Type B pancreatic cell (in vitro differentiated cells): ENCODE measurements around the gene MAP4K3. TPM values are rescaled to one million over a fixed set of nuclear protein-coding genes. Genes with fewer than 3 reads are reported as not detected.

Experiments used
- DNase-seq: peaks from one replicate; pipeline ENCODE4 v3.0.0; 2021; ENCODE audit warnings: mixed read lengths; ENCODE audit not compliant: unreplicated experiment; ENCODE audit errors: extremely low spot score
- H3K27ac Mint-ChIP-seq: 2 replicates; pipeline ENCODE4 v1.8.0; 2021; ENCODE audit warnings: mild to moderate bottlenecking, mixed read lengths
- H3K27me3 Mint-ChIP-seq: 2 replicates; pipeline ENCODE4 v1.8.0; 2021; ENCODE audit warnings: mixed read lengths
- H3K36me3 Mint-ChIP-seq: 2 replicates; pipeline ENCODE4 v1.8.0; 2021; ENCODE audit warnings: mixed read lengths
- H3K4me1 Mint-ChIP-seq: one replicate; pipeline ENCODE4 v1.8.0; 2021; ENCODE audit warnings: mixed read lengths; ENCODE audit not compliant: unreplicated experiment
- H3K4me3 Mint-ChIP-seq: 2 replicates; pipeline ENCODE4 v1.8.0; 2021; ENCODE audit warnings: mild to moderate bottlenecking, mixed read lengths
- H3K9me3 Mint-ChIP-seq: 2 replicates; pipeline ENCODE4 v1.8.0; 2021; ENCODE audit warnings: mixed read lengths
- total RNA-seq: library from RNA; stranded (reverse); gene quantifications from 2 replicates; pipeline ENCODE4 v1.2.1, GENCODE V29; 2021; ENCODE audit warnings: low replicate concordance
- TF ChIP-seq, protein P1 (sequence below): fragments of 200-600 bp; sonication (generic); conservative IDR thresholded peaks from 2 replicates; pipeline ENCODE4 v1.5.0; 2021; ENCODE audit warnings: antibody characterized with exemption, mild to moderate bottlenecking

MAP4K3 gene
- total RNA-seq, 1 donor from 2014 or later = 49.0 TPM

DNA sequence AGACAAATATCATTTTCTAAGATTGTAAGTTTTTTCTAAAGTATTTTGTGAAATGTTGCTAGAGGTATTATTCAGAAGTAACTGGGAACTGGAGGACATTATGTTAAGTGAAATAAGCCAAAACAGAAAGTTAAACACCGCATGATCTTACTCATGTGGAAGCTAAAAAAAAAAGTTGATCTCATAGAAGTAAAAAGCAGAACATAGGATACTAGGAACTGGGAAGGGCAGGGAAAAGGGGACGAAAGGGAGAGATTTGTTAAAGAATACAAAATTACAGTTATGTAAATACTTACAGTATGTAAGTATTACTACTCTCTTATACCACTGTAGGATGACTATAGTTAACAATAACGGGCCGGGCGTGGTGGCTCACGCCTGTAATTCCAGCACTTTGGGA, 146.7 kb downstream of the MAP4K3 start:
- peaks cover 25% of the 10 kb centered on the region for H3K36me3 Mint-ChIP-seq
- no peak overlapping the region for H3K27ac Mint-ChIP-seq

DNA sequence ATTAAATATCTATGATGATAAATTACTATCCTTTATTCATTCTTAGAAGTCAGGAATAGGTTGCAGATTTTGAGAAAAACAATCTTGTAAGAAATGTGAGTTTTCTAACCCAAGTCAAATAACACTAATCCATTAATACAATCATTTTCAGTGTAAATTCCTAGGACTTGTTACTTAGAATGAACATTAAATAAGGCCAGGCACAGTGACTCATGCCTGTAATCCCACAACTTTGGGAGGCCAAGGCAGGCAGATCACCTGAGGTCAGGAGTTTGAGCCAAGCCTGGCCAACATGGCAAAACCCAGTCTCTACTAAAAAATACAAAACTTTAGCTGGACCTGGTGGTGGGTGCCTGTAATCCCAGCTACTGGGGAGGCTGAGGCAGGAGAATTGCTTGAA, 147.5 kb downstream of the MAP4K3 start:
- Mint-ChIP-seq H3K36me3 (peaks cover 25% of the 10 kb centered on the region), H3K27ac (no peak overlapping the region), H3K4me1 (no peaks in the 10 kb centered on the region), H3K4me3 (no peak overlapping the region), H3K9me3 (no peaks in the 10 kb centered on the region), H3K27me3 (no peaks in the 10 kb centered on the region)
- TF ChIP-seq, protein P1, sequence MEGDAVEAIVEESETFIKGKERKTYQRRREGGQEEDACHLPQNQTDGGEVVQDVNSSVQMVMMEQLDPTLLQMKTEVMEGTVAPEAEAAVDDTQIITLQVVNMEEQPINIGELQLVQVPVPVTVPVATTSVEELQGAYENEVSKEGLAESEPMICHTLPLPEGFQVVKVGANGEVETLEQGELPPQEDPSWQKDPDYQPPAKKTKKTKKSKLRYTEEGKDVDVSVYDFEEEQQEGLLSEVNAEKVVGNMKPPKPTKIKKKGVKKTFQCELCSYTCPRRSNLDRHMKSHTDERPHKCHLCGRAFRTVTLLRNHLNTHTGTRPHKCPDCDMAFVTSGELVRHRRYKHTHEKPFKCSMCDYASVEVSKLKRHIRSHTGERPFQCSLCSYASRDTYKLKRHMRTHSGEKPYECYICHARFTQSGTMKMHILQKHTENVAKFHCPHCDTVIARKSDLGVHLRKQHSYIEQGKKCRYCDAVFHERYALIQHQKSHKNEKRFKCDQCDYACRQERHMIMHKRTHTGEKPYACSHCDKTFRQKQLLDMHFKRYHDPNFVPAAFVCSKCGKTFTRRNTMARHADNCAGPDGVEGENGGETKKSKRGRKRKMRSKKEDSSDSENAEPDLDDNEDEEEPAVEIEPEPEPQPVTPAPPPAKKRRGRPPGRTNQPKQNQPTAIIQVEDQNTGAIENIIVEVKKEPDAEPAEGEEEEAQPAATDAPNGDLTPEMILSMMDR = no peak
- DNase-seq = no peak

More for the DNA sequence above, 146.7 kb downstream of the MAP4K3 start:
- no peaks in the 10 kb centered on the region for H3K4me1 Mint-ChIP-seq
- H3K9me3 Mint-ChIP-seq = no peaks in the 10 kb centered on the region
- TF ChIP-seq, protein P1 = no peak
- H3K27me3 Mint-ChIP-seq = no peaks in the 10 kb centered on the region
- no peak for DNase-seq
- no peak overlapping the region for H3K4me3 Mint-ChIP-seq

DNA sequence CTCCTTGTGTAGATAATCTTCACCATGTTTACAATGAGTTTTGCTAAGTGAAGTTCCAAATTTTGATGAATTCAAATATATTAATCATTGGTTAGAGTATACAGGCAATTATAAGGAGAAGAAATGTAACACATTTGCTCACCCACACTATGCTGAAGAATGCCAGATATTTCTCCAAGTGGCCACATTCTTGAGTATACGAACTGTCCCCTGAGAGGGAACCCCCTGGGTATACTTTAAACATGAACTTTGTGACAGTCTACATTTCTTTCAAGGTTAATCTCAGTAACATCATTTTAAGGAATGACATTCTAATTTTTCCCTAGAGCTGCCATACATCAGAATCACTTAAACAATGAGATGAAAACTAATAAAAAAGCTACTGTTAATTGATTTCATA, 153.5 kb downstream of the MAP4K3 start:
- no peaks in the 10 kb centered on the region for H3K4me1 Mint-ChIP-seq
- TF ChIP-seq, protein P1 = no peak
- DNase-seq = no peak
- peaks cover 17% of the 10 kb centered on the region for H3K36me3 Mint-ChIP-seq
- no peak overlapping the region for H3K4me3 Mint-ChIP-seq
- no peaks in the 10 kb centered on the region for H3K9me3 Mint-ChIP-seq
- H3K27me3 Mint-ChIP-seq = no peaks in the 10 kb centered on the region
- H3K27ac Mint-ChIP-seq = no peak overlapping the region

DNA sequence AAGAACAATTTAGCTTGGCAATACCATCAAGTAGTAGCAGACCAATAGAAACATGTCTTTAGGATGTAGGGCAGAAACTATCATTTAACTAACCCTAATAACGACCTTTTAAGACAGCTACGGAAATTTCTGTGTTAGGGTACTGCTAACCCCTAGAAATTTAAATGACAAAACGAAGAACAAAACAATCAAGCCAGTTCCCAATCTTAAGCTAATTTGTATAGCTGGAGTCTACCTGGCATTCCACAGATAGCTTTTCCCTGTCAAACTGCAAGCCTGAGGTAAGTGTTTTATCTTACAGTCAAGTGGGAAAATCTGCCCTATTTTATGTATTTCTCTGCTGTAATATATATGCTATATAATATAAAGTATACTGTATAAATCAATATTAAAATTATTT, 155.7 kb downstream of the MAP4K3 start:
- no peaks in the 10 kb centered on the region for H3K27me3 Mint-ChIP-seq
- H3K4me3 Mint-ChIP-seq = no peak overlapping the region
- H3K9me3 Mint-ChIP-seq = no peaks in the 10 kb centered on the region
- H3K27ac Mint-ChIP-seq = no peak overlapping the region
- DNase-seq = no peak
- no peaks in the 10 kb centered on the region for H3K4me1 Mint-ChIP-seq
- TF ChIP-seq, protein P1 = no peak
- H3K36me3 Mint-ChIP-seq = peaks cover 26% of the 10 kb centered on the region

DNA sequence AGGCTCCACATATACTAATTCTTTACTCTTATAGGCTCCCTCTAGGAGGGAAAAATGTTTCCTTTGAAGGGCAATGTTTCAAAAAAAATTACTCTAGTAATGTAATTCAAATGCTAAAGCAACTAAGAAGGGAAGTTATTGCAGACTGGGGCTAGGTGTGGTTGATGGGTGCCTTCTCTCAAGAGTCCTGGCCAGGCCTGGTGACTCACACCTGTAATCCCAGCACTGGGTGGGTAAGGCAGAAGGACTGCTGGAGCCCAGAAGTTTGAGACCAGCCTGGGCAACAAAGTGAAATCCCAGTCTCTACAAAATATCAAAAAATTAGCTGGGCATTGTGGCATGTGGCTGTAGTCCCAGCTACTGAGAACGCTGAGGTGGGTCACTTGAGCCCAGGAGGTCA, 162.1 kb downstream of the MAP4K3 start:
- TF ChIP-seq, protein P1 = no peak
- Mint-ChIP-seq H3K27me3 (no peaks in the 10 kb centered on the region), H3K9me3 (no peaks in the 10 kb centered on the region), H3K4me3 (no peak overlapping the region), H3K36me3 (peaks cover 34% of the 10 kb centered on the region), H3K4me1 (no peaks in the 10 kb centered on the region), H3K27ac (no peak overlapping the region)
- DNase-seq = no peak

DNA sequence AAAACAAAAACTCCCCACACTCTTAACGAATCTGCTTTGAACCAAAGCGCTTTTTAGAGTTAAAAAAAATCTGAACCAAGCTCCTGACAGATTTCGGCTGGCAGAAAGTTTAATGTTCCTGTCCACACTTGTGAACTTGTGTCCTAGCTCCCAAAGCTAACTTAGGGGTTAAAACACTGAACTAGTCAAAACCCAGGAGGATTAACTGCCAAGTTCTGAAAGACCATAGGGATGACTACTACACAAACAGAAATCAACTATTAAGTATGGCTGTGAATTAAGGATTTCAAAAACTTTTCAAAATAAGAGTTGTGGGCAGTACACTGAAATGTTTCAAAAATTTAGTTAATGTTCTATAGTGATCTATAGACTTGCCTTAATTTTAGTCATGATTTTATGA, 167.1 kb downstream of the MAP4K3 start:
- no peak for DNase-seq
- TF ChIP-seq, protein P1 = no peak
- Mint-ChIP-seq H3K36me3 (peaks cover 20% of the 10 kb centered on the region), H3K4me3 (no peak overlapping the region), H3K9me3 (no peaks in the 10 kb centered on the region), H3K27me3 (no peaks in the 10 kb centered on the region), H3K4me1 (no peaks in the 10 kb centered on the region), H3K27ac (no peak overlapping the region)
